Chondrocyte (in vitro differentiated cells): Measurements from ENCODE around the gene CLEC16A. TPM values are rescaled to one million over a fixed set of nuclear protein-coding genes. Genes with fewer than 3 reads are reported as not detected.

Experiments
- DNase-seq: peaks from one replicate; pipeline ENCODE4 v3.0.0; 2021; ENCODE audit warnings: mixed read lengths, low spot score
- H3K27ac Mint-ChIP-seq: one replicate; pipeline ENCODE4 v1.8.0; 2021; ENCODE audit warnings: mild to moderate bottlenecking, moderate library complexity, mixed read lengths; ENCODE audit not compliant: unreplicated experiment
- H3K27me3 Mint-ChIP-seq: 2 replicates; pipeline ENCODE4 v1.8.0; 2021; ENCODE audit warnings: low read depth, mixed read lengths
- H3K36me3 Mint-ChIP-seq: 2 replicates; pipeline ENCODE4 v1.8.0; 2021; ENCODE audit warnings: low read depth, mixed read lengths
- H3K4me1 Mint-ChIP-seq: 2 replicates; pipeline ENCODE4 v1.8.0; 2021; ENCODE audit warnings: low read depth, mild to moderate bottlenecking, mixed read lengths
- H3K4me3 Mint-ChIP-seq: one replicate; pipeline ENCODE4 v1.8.0; 2021; ENCODE audit warnings: mild to moderate bottlenecking, moderate library complexity, mixed read lengths; ENCODE audit not compliant: unreplicated experiment
- H3K9me3 Mint-ChIP-seq: 2 replicates; pipeline ENCODE4 v1.8.0; 2021; ENCODE audit warnings: low read depth, mixed read lengths
- CTCF ChIP-seq: fragments of 200-600 bp; sonication (generic); IDR thresholded peaks from 2 replicates; pipeline ENCODE4 v1.5.0; 2021; ENCODE audit warnings: antibody characterized with exemption, mild to moderate bottlenecking, moderate library complexity
- total RNA-seq: library from RNA; stranded (reverse); gene quantifications from 3 replicates; pipeline ENCODE4 v1.2.1, GENCODE V29; 2021

CLEC16A gene
- total RNA-seq, 1 donor from 2014 or later, result 17.9 TPM

- H3K4me3 Mint-ChIP-seq, result no peak overlapping the region
- no peaks in the 10 kb centered on the region for H3K36me3 Mint-ChIP-seq
- no peak overlapping the region for H3K27ac Mint-ChIP-seq
- TF ChIP-seq CTCF, result no peak
- no peaks in the 10 kb centered on the region for H3K9me3 Mint-ChIP-seq
- DNase-seq, result no peak
- no peaks in the 10 kb centered on the region for H3K4me1 Mint-ChIP-seq
- peaks cover 21% of the 10 kb centered on the region for H3K27me3 Mint-ChIP-seq
Measured at GRCh38 chr16:11208916-11209665, 264.7 kb downstream of the CLEC16A start.

GRCh38 chr16:11210260-11210659, 265.9 kb downstream of the CLEC16A start:
- H3K27me3 Mint-ChIP-seq, result peaks cover 16% of the 10 kb centered on the region
- no peaks in the 10 kb centered on the region for H3K36me3 Mint-ChIP-seq
- TF ChIP-seq CTCF, result no peak
- no peak overlapping the region for H3K4me3 Mint-ChIP-seq
- no peak overlapping the region for H3K27ac Mint-ChIP-seq
- no peaks in the 10 kb centered on the region for H3K9me3 Mint-ChIP-seq
- no peaks in the 10 kb centered on the region for H3K4me1 Mint-ChIP-seq
- no peak for DNase-seq

- peaks cover 8% of the 10 kb centered on the region for H3K9me3 Mint-ChIP-seq
- H3K27ac Mint-ChIP-seq, result no peak overlapping the region
- H3K27me3 Mint-ChIP-seq, result peaks cover 15% of the 10 kb centered on the region
- no peak for TF ChIP-seq CTCF
- H3K4me1 Mint-ChIP-seq, result no peaks in the 10 kb centered on the region
- no peak overlapping the region for H3K4me3 Mint-ChIP-seq
- peaks cover 2% of the 10 kb centered on the region for H3K36me3 Mint-ChIP-seq
- DNase-seq, result no peak
Measured at GRCh38 chr16:11211061-11211976, 267.0 kb downstream of the CLEC16A start.

GRCh38 chr16:11211977-11212797, 267.8 kb downstream of the CLEC16A start:
- H3K27me3 Mint-ChIP-seq, result peaks cover 13% of the 10 kb centered on the region
- DNase-seq, result no peak
- no peak overlapping the region for H3K4me3 Mint-ChIP-seq
- TF ChIP-seq CTCF, result no peak
- peaks cover 2% of the 10 kb centered on the region for H3K36me3 Mint-ChIP-seq
- no peak overlapping the region for H3K27ac Mint-ChIP-seq
- H3K4me1 Mint-ChIP-seq, result no peaks in the 10 kb centered on the region
- peaks cover 9% of the 10 kb centered on the region for H3K9me3 Mint-ChIP-seq

GRCh38 chr16:11212798-11213196, 268.4 kb downstream of the CLEC16A start:
- Mint-ChIP-seq H3K9me3 (peaks cover 12% of the 10 kb centered on the region), H3K27ac (no peak overlapping the region), H3K4me1 (no peaks in the 10 kb centered on the region), H3K27me3 (peaks cover 13% of the 10 kb centered on the region), H3K4me3 (no peak overlapping the region), H3K36me3 (peaks cover 5% of the 10 kb centered on the region)
- no peak for TF ChIP-seq CTCF
- no peak for DNase-seq
